ENCODE measurements around the gene AP5S1.
A peak's percentile ranks its signal among the peaks of the same experiment; 100 is the strongest.

Gene AP5S1

DNA sequence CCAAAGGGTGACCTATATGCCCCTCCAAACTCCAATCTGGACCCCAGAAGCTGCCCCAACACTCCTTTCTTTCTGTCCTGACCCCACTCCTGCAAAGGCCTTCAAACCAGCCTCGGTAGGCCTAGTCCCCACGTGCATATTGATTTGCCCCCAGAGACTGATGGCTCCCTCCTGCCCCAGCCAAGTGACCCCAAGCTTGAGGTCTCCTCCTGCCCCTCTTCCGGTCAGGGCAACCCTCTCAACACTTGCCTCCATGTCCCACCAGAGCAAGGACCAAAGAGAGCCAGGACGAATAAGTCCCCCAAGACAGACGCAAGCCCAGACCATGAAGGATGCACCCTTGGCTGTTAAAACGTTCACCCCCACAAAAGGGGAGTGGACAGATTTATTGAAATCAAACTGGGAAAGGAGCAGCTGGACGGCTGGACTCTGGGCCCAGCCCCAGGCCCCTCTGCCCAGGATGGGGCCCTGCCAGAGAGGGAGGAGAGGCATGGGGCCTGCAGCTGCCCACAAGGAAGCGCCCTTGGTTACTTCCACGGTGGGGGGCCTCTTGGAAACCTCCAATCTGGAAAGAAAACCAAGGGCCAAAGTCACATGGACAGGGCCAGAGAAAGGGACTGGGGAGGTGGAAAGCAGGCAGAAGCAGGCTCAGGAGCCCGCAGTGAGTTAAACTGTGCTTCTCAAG, 36.7 kb upstream of the AP5S1 start:
- no peak overlapping the region for H3K27ac ChIP-seq (ENCODE audit: low read length)
- no peaks in the 10 kb centered on the region for H3K27me3 ChIP-seq (ENCODE audit: insufficient read depth, low read length, poor library complexity)
- no peaks in the 10 kb centered on the region for H3K9me3 ChIP-seq (ENCODE audit: insufficient read depth, low read length, severe bottlenecking)
- H4K20me1 ChIP-seq (ENCODE audit: insufficient read depth, low read length): peaks cover 45% of the 10 kb centered on the region
- TF ChIP-seq, protein P1, sequence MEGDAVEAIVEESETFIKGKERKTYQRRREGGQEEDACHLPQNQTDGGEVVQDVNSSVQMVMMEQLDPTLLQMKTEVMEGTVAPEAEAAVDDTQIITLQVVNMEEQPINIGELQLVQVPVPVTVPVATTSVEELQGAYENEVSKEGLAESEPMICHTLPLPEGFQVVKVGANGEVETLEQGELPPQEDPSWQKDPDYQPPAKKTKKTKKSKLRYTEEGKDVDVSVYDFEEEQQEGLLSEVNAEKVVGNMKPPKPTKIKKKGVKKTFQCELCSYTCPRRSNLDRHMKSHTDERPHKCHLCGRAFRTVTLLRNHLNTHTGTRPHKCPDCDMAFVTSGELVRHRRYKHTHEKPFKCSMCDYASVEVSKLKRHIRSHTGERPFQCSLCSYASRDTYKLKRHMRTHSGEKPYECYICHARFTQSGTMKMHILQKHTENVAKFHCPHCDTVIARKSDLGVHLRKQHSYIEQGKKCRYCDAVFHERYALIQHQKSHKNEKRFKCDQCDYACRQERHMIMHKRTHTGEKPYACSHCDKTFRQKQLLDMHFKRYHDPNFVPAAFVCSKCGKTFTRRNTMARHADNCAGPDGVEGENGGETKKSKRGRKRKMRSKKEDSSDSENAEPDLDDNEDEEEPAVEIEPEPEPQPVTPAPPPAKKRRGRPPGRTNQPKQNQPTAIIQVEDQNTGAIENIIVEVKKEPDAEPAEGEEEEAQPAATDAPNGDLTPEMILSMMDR (IDR thresholded peaks at IDR 0.05; ENCODE audit: borderline replicate concordance, extremely low read depth, low read length, poor library complexity, severe bottlenecking): no peak
- TF ChIP-seq EZH2 (IDR thresholded peaks at IDR 0.05; ENCODE audit: borderline replicate concordance, low read depth, low read length, severe bottlenecking): no peak
- ATAC-seq (ENCODE audit: insufficient read depth, low read depth) (no peak), DNase-seq (no peak)
- peaks cover 38% of the 10 kb centered on the region for H3K79me2 ChIP-seq (ENCODE audit: insufficient read depth, low read length)
- no peak overlapping the region for H3K4me3 ChIP-seq (ENCODE audit: low read depth in 1 of 2, low read length in 2 of 2)
- H3K4me1 ChIP-seq (ENCODE audit: insufficient read depth, low read length): peaks cover 52% of the 10 kb centered on the region
- no peak overlapping the region for H2AFZ ChIP-seq (ENCODE audit: low read depth, low read length)
- peak overlapping the region; percentile 30; the same call in 1 of the 2 replicates for H3K4me2 ChIP-seq (ENCODE audit: insufficient read depth, low read length)
- H3K36me3 ChIP-seq (ENCODE audit: insufficient read depth, low read length): peaks cover 22% of the 10 kb centered on the region
- H3K9ac ChIP-seq (ENCODE audit: low read depth, low read length): no peak overlapping the region

DNA sequence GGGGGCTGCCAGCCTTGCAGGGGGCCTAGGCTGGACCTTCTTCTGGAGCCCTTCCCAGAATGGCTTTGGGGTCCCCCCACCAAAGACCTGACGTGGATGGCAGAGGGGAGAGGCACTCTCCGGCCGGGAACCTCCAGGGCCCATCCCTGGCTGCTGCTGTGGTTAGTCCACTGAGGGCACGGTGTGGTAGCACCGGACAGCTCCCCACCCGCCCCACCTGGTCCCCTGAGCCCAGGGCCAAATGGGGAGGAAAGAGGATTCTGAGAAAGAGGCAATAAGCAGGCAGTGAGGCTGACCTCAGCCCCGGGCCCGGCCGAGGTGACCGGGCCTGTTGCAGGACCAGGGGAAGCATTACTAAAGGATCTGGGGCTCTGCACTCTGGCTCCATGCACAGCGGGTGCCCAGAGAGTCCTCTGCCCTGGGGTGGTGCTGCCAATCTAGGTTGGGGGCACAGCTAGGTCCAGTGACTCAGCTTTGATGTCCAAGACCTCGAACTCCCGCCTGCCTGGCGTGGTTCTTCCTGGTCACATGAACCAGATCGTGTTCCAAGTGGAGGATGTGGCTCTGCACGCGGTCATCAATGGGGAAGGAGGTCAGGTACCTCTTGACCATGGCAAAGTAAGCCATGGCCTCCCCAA, 36.0 kb upstream of the AP5S1 start:
- TF ChIP-seq, protein P1 (IDR thresholded peaks at IDR 0.05; ENCODE audit: borderline replicate concordance, extremely low read depth, low read length, poor library complexity, severe bottlenecking): no peak
- no peak for TF ChIP-seq EZH2 (IDR thresholded peaks at IDR 0.05; ENCODE audit: borderline replicate concordance, low read depth, low read length, severe bottlenecking)
- H3K4me2 ChIP-seq (ENCODE audit: insufficient read depth, low read length): peak overlapping the region; percentile 83
- peaks cover 58% of the 10 kb centered on the region for H3K4me1 ChIP-seq (ENCODE audit: insufficient read depth, low read length)
- no peak overlapping the region for H3K27ac ChIP-seq (ENCODE audit: low read length)
- H3K9ac ChIP-seq (ENCODE audit: low read depth, low read length): no peak overlapping the region
- peaks cover 45% of the 10 kb centered on the region for H4K20me1 ChIP-seq (ENCODE audit: insufficient read depth, low read length)
- H3K4me3 ChIP-seq (ENCODE audit: low read depth in 1 of 2, low read length in 2 of 2): peak overlapping the region in 1 of 2 experiments; percentile 70; a peak in 1 of 4 replicates
- no peaks in the 10 kb centered on the region for H3K9me3 ChIP-seq (ENCODE audit: insufficient read depth, low read length, severe bottlenecking)
- no peak overlapping the region for H2AFZ ChIP-seq (ENCODE audit: low read depth, low read length)
- H3K36me3 ChIP-seq (ENCODE audit: insufficient read depth, low read length): peaks cover 22% of the 10 kb centered on the region
- H3K27me3 ChIP-seq (ENCODE audit: insufficient read depth, low read length, poor library complexity): no peaks in the 10 kb centered on the region
- peaks cover 44% of the 10 kb centered on the region for H3K79me2 ChIP-seq (ENCODE audit: insufficient read depth, low read length)
- no peak for ATAC-seq (ENCODE audit: insufficient read depth, low read depth)
- DNase-seq: no peak

DNA sequence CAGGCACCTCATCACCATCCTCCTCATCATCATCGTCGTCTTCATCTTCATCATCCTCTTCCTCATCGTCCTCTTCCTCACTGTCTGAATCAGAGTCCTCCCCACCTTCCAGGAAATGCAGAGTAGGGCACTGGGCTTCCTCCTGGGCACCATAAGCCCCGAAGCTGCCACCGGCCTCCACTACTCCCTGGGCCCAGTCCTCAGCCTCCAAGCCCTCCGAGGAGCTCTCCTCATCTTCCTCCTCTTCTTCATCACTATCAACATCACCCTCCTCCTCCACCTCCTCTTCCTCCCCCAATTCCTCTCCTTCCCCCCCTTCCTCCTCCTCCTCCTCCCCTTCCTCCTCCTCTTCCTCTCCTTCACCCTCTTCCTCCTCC, 35.5 kb upstream of the AP5S1 start:
- no peak overlapping the region for H3K27ac ChIP-seq (ENCODE audit: low read length)
- H3K9ac ChIP-seq (ENCODE audit: low read depth, low read length): peak overlapping the region; percentile 64; the same call in 1 of the 2 replicates
- peak overlapping the region in 1 of 2 experiments; percentile 70; a peak in 2 of 4 replicates for H3K4me3 ChIP-seq (ENCODE audit: low read depth in 1 of 2, low read length in 2 of 2)

More for the DNA sequence above, 35.5 kb upstream of the AP5S1 start:
- Histone ChIP-seq H2AFZ (ENCODE audit: low read depth, low read length) (no peak overlapping the region), H3K79me2 (ENCODE audit: insufficient read depth, low read length) (peaks cover 44% of the 10 kb centered on the region), H3K4me1 (ENCODE audit: insufficient read depth, low read length) (peaks cover 58% of the 10 kb centered on the region), H3K36me3 (ENCODE audit: insufficient read depth, low read length) (peaks cover 22% of the 10 kb centered on the region), H3K9me3 (ENCODE audit: insufficient read depth, low read length, severe bottlenecking) (no peaks in the 10 kb centered on the region), H3K27me3 (ENCODE audit: insufficient read depth, low read length, poor library complexity) (no peaks in the 10 kb centered on the region), H4K20me1 (ENCODE audit: insufficient read depth, low read length) (peaks cover 45% of the 10 kb centered on the region), H3K4me2 (ENCODE audit: insufficient read depth, low read length) (peak overlapping the region; percentile 83)
- ATAC-seq (ENCODE audit: insufficient read depth, low read depth) (no peak), DNase-seq (no peak)
- TF ChIP-seq, protein P1 (IDR thresholded peaks at IDR 0.05; ENCODE audit: borderline replicate concordance, extremely low read depth, low read length, poor library complexity, severe bottlenecking): no peak
- TF ChIP-seq EZH2 (IDR thresholded peaks at IDR 0.05; ENCODE audit: borderline replicate concordance, low read depth, low read length, severe bottlenecking): no peak

Data from DND-41 (cell line).